Activated naive CD4-positive, alpha-beta T cell treated with anti-CD3 and anti-CD28 coated beads for 36 hours (primary cell): ENCODE measurements around the gene CD84. TPM values are rescaled to one million over a fixed set of nuclear protein-coding genes. Genes with fewer than 3 reads are reported as not detected.
A peak's percentile ranks its signal among the peaks of the same experiment; 100 is the strongest.

Experiments used
- CTCF ChIA-PET: fragments of 350-600 bp; sonication (Branson Sonifier 250); formaldehyde crosslinking; loops from one replicate; lab custom pipeline; 2021; ENCODE audit warnings: antibody characterized with exemption; lab: Charles Lee
- DNase-seq: peaks from one replicate; pipeline ENCODE4 v3.0.0-alpha.2; 2020
- H3K27ac Mint-ChIP-seq: one replicate; pipeline ENCODE4 v1.8.0; 2021; ENCODE audit warnings: mild to moderate bottlenecking, mixed read lengths
- H3K27me3 Mint-ChIP-seq: one replicate; pipeline ENCODE4 v1.8.0; 2021; ENCODE audit warnings: low read depth, mixed read lengths
- H3K36me3 Mint-ChIP-seq: one replicate; pipeline ENCODE4 v1.8.0; 2021; ENCODE audit warnings: low read depth, mixed read lengths
- H3K4me1 Mint-ChIP-seq: one replicate; pipeline ENCODE4 v1.8.0; 2021; ENCODE audit warnings: low read depth, mixed read lengths
- H3K4me3 Mint-ChIP-seq: one replicate; pipeline ENCODE4 v1.8.0; 2021; ENCODE audit warnings: mild to moderate bottlenecking, moderate library complexity, mixed read lengths
- H3K9me3 Mint-ChIP-seq: one replicate; pipeline ENCODE4 v1.8.0; 2021; ENCODE audit warnings: mixed read lengths
- intact Hi-C: fragments of 100-400 bp; cut with micrococcal nuclease; formaldehyde crosslinking; loops from one replicate; pipeline ENCODE4 v1.15.1; 2023
- total RNA-seq, 2 experiments: library from RNA; stranded (reverse); gene quantifications; one replicate each; pipeline ENCODE4 v1.2.3, GENCODE V29; 2021

CD84 gene
- total RNA-seq, 2 experiments from 2014 or later, result 8.6 to 9.2 TPM

- peaks cover 47% of the 10 kb centered on the region for H3K36me3 Mint-ChIP-seq
- peak overlapping the region; percentile 82 for H3K27ac Mint-ChIP-seq
- CTCF ChIA-PET, result interaction anchor here (1.1 to 6.8 kb wide), 11 partner anchors 12 to 232 kb away, joined by 3 to 87 read pairs (median 6); no protein-coding TSS in a partner anchor
- H3K9me3 Mint-ChIP-seq, result peaks cover 4% of the 10 kb centered on the region
- no peaks in the 10 kb centered on the region for H3K27me3 Mint-ChIP-seq
- H3K4me1 Mint-ChIP-seq, result peaks cover 56% of the 10 kb centered on the region
- H3K4me3 Mint-ChIP-seq, result no peak overlapping the region
- DNase-seq, result no peak
- intact Hi-C loops, result no loop called here
These were observed 29.6 kb upstream of the CD84 start for GRCh38 chr1:160608941-160609340.

DNA sequence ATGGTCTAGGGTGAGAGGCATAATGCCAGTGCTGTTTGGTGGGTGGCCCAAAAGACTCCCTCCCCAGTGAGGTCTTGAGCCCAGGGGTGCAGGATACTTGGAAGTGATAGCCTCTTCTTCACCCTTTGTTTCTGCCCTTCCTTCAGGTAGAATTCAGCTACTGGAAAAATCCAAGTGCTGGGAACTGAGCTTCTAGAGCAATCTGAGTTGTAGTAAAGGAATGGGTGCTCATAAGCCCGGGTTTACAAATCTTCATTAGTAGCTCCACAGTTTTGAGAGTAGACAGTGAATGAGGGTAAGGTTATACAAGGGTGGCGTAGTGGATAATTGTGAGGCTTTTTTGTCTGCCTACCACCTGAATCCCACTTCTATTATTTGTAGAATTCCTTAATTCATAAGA lies 29.2 kb upstream of the CD84 start:
- Mint-ChIP-seq H3K27me3 (no peaks in the 10 kb centered on the region), H3K9me3 (peaks cover 4% of the 10 kb centered on the region), H3K36me3 (peaks cover 43% of the 10 kb centered on the region), H3K27ac (peak overlapping the region; percentile 82), H3K4me3 (no peak overlapping the region), H3K4me1 (peaks cover 56% of the 10 kb centered on the region)
- CTCF ChIA-PET, result interaction anchor here (1.1 to 6.8 kb wide), 10 partner anchors 13 to 180 kb away, joined by 3 to 87 read pairs (median 6); no protein-coding TSS in a partner anchor
- DNase-seq, result no peak
- intact Hi-C loops, result no loop called here

- H3K36me3 Mint-ChIP-seq, result peaks cover 39% of the 10 kb centered on the region
- intact Hi-C loops, result no loop called here
- peak overlapping the region; percentile 82 for H3K27ac Mint-ChIP-seq
- H3K4me3 Mint-ChIP-seq, result no peak overlapping the region
- H3K27me3 Mint-ChIP-seq, result no peaks in the 10 kb centered on the region
- no peak for DNase-seq
- H3K4me1 Mint-ChIP-seq, result peaks cover 51% of the 10 kb centered on the region
- CTCF ChIA-PET, result interaction anchor here (1.1 to 6.8 kb wide), 9 partner anchors 13 to 179 kb away, joined by 3 to 87 read pairs (median 14); partner anchors contain the start of gene CD84
- peaks cover 5% of the 10 kb centered on the region for H3K9me3 Mint-ChIP-seq
These were observed 28.8 kb upstream of the CD84 start for GRCh38 chr1:160608057-160608456.

DNA sequence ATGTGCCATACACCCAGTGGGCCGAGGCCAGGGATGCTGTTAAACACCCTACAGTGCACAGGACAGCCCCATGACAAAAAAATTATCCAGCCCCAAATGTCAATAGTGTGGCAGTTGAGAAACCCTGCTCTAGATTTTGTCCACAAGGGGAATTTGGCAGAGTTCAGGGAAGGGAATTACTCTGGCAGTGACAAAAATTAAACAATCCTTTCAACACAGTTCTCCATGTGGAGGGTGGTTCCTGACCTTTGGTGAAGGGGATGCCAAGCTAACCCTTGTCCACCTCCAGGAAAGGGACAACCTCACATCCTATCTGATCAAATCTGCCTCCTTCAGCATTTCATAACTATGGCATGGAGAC lies 28.4 kb upstream of the CD84 start:
- no peaks in the 10 kb centered on the region for H3K27me3 Mint-ChIP-seq
- peaks cover 48% of the 10 kb centered on the region for H3K4me1 Mint-ChIP-seq
- peaks cover 8% of the 10 kb centered on the region for H3K9me3 Mint-ChIP-seq
- H3K36me3 Mint-ChIP-seq, result peaks cover 38% of the 10 kb centered on the region
- peak overlapping the region; percentile 82 for H3K27ac Mint-ChIP-seq
- intact Hi-C loops, result loop anchor here (1.0 to 2.0 kb wide), 8 partner anchors 29 to 507 kb away; partner anchors contain the start of genes CD84, COPA and NCSTN
- CTCF ChIA-PET, result interaction anchor here (0.9 to 6.8 kb wide), 16 partner anchors 13 to 243 kb away, joined by 3 to 87 read pairs (median 6); partner anchors contain the start of gene CD84
- no peak for DNase-seq
- no peak overlapping the region for H3K4me3 Mint-ChIP-seq

DNA sequence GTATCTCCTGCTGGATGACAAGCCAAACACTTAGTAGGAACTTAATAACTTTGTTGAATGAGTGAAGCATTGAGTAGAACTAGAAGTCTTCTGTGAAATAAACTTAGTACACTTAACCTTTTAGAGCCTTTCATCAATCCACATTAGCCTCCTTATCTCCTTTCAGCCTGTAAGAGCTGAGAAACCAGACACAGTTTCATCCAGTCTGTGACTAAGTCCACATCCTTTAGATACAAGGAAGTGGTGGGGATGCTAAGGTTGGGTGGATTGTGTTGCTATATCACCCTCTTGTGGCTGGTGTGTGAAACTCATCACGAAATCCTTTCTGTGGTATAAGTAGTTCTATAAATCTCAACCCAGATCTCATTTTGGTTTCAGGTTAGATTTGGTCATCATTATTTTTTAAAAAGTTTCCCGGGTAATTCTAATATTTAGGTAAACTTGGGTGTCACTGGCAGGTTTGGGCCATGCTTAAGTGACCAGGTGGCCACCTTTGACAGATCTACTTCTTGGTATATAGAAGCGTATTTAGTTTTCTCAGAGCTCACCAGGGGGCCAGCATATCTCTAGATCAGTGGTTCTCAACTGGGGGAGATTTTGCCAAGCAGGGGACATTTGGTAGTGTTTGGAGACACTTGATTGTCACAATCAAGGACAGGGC lies 27.8 kb upstream of the CD84 start:
- CTCF ChIA-PET, result interaction anchor here (0.6 to 6.8 kb wide), 31 partner anchors 10 to 243 kb away, joined by 3 to 87 read pairs (median 5); partner anchors contain the start of genes CD84 and SLAMF6
- intact Hi-C loops, result loop anchor here (1.0 to 2.0 kb wide), 8 partner anchors 28 to 506 kb away; partner anchors contain the start of genes CD84, COPA and NCSTN
- Mint-ChIP-seq H3K27me3 (no peaks in the 10 kb centered on the region), H3K27ac (peak overlapping the region; percentile 82), H3K9me3 (peaks cover 9% of the 10 kb centered on the region), H3K36me3 (peaks cover 34% of the 10 kb centered on the region), H3K4me1 (peaks cover 48% of the 10 kb centered on the region), H3K4me3 (no peak overlapping the region)
- DNase-seq, result peak; percentile 81

DNA sequence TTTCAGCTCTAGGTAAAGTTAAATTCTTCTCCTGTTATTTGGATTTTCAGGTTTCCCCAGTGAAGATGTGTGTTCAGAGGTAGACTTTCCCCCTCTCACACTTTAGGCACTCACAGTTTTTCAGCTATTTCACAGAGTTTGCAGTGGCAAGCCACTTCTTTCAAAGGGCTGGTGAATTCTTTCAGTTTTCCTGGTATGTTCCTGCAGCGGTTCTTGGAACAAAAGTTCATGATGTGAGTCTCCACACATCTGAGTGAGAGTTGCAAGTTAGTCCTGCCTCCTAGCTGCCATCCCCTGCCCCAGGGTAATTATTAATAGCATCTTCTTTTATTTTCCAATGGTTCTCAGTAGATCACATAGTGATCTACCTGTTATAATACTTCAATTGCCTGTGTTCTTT lies 27.3 kb upstream of the CD84 start:
- Mint-ChIP-seq H3K4me3 (no peak overlapping the region), H3K36me3 (peaks cover 37% of the 10 kb centered on the region), H3K9me3 (peaks cover 14% of the 10 kb centered on the region), H3K27ac (peak overlapping the region; percentile 82), H3K4me1 (peaks cover 48% of the 10 kb centered on the region), H3K27me3 (no peaks in the 10 kb centered on the region)
- CTCF ChIA-PET, result interaction anchor here (0.6 to 6.8 kb wide), 36 partner anchors 9 to 494 kb away, joined by 3 to 87 read pairs (median 5); partner anchors contain the start of genes CD84 and SLAMF6
- DNase-seq, result no peak
- intact Hi-C loops, result loop anchor here (1.0 to 2.0 kb wide), 8 partner anchors 28 to 506 kb away; partner anchors contain the start of genes CD84, COPA and NCSTN

DNA sequence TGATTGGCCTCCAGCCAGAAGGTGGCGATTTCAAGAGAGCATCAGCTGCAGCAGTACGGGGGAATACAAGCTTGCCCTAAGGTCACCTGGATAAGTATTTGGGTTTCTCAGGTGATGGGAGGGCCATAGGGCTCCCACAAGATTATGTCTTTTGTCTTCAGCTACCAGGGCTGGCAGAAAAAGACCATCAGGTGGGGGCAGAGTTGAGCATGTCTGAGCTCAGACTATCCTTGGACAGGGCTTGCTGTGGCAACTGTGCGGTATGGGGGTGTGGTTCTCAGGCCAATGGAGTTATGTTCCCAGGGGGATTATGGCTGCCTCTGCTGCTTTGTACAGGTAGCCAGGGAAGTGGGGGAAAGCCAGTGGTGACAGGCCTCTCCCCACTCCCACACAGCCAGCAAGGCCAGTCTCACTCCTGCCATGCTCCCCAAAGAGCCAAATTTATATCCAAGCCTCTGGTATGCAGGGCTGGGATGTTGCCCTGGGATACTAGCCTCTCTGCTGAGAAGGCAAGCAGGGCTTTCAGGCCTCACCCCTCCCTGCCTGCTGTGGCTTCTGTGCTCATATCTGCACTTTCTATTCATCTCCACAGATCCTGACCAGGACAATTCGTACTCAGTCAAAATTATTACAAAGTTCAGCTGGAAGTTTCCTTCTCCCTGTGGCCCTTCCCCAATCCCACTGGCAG lies 26.6 kb upstream of the CD84 start:
- peaks cover 19% of the 10 kb centered on the region for H3K9me3 Mint-ChIP-seq
- peak overlapping the region; percentile 82 for H3K27ac Mint-ChIP-seq
- intact Hi-C loops, result loop anchor here (2.0 kb wide), 2 partner anchors 27 to 505 kb away; partner anchors contain the start of gene CD84
- peaks cover 44% of the 10 kb centered on the region for H3K4me1 Mint-ChIP-seq
- CTCF ChIA-PET, result interaction anchor here (0.6 to 6.8 kb wide), 31 partner anchors 8 to 493 kb away, joined by 3 to 87 read pairs (median 5); partner anchors contain the start of genes CD84 and SLAMF6
- H3K36me3 Mint-ChIP-seq, result peaks cover 36% of the 10 kb centered on the region
- H3K27me3 Mint-ChIP-seq, result no peaks in the 10 kb centered on the region
- DNase-seq, result no peak
- no peak overlapping the region for H3K4me3 Mint-ChIP-seq

DNA sequence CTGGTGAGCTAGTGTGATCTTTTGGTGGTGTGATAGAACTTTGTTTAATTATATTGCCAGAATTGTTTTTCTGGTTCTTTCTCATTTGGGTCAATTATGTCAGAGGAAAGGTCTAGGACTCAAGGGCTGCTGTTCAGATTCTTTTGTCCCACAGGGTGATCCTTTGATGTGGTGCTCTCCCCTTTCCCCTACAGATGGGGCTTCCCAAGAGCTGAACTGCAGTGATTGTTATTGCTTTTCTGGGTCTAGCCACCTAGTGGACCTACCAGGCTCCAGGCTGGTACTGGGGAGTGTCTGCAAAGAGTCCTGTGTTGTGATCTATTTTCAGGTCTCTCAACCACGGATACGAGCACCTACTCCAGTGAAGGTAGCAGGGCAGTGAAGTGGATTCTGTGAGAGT lies 25.9 kb upstream of the CD84 start:
- peak; percentile 51 for DNase-seq
- CTCF ChIA-PET, result interaction anchor here (0.6 to 6.8 kb wide), 22 partner anchors 9 to 286 kb away, joined by 3 to 87 read pairs (median 5); partner anchors contain the start of genes CD84 and SLAMF6
- Mint-ChIP-seq H3K27ac (peak overlapping the region; percentile 82), H3K4me1 (peaks cover 37% of the 10 kb centered on the region), H3K9me3 (peaks cover 19% of the 10 kb centered on the region), H3K4me3 (no peak overlapping the region), H3K36me3 (peaks cover 29% of the 10 kb centered on the region), H3K27me3 (no peaks in the 10 kb centered on the region)
- intact Hi-C loops, result no loop called here

DNA sequence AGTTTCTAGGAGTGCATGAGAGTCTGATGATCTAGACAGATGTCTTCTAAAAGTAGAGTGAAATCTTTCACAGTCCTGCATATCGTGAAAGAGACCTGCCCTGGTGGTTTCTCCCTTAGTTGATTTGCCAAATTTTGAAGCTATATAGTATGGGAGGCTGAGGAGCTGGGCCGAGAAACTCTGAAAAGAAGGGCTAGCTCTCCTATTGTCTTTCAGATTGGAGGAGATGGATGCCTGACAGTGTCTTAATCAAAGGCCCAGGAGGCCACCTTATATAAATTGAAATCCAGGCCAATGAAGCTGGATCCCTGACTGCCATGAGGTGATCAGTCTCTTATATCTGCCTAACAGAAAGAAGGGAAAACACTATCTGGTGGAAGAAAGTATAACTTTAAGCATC lies 18.4 kb upstream of the CD84 start:
- CTCF ChIA-PET, result interaction anchor here (1.0 to 2.0 kb wide), 7 partner anchors 9 to 168 kb away, joined by 3 to 8 read pairs (median 4); no protein-coding TSS in a partner anchor

GRCh38 chr1:160597051-160597450 lies 17.8 kb upstream of the CD84 start:
- Mint-ChIP-seq H3K4me3 (no peak overlapping the region), H3K9me3 (peaks cover 25% of the 10 kb centered on the region), H3K27ac (no peak overlapping the region), H3K27me3 (no peaks in the 10 kb centered on the region), H3K36me3 (peaks cover 17% of the 10 kb centered on the region), H3K4me1 (no peaks in the 10 kb centered on the region)
- intact Hi-C loops, result no loop called here
- DNase-seq, result no peak
- CTCF ChIA-PET, result interaction anchor here (0.6 to 2.0 kb wide), 6 partner anchors 9 to 200 kb away, joined by 3 to 8 read pairs (median 4); no protein-coding TSS in a partner anchor

More for the DNA sequence above, 18.4 kb upstream of the CD84 start:
- H3K27me3 Mint-ChIP-seq, result no peaks in the 10 kb centered on the region
- H3K4me1 Mint-ChIP-seq, result no peaks in the 10 kb centered on the region
- no peak overlapping the region for H3K4me3 Mint-ChIP-seq
- DNase-seq, result no peak
- no peak overlapping the region for H3K27ac Mint-ChIP-seq
- H3K36me3 Mint-ChIP-seq, result peaks cover 17% of the 10 kb centered on the region
- H3K9me3 Mint-ChIP-seq, result peaks cover 25% of the 10 kb centered on the region
- intact Hi-C loops, result no loop called here

DNA sequence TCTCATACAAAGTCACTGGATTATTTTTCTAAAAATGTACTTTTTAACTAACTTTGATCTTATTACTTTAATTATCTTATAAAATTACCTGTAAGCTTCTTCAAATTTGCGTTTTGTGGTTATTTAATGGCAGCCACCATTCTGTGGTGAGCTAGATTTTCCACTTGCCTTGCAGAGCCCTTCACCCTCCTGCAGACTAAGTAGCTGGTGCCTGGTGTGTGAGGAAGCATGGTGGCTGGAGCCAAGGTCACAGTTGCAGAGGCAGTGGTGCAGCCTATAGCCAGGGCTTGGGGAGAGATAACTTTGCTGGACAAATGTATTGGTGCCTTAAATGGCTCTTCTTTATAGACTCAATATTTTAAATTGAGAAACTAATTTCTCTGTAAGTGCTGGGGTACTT lies 11.2 kb upstream of the CD84 start:
- Mint-ChIP-seq H3K4me3 (no peak overlapping the region), H3K27me3 (no peaks in the 10 kb centered on the region), H3K9me3 (peaks cover 16% of the 10 kb centered on the region), H3K27ac (no peak overlapping the region), H3K4me1 (peaks cover 9% of the 10 kb centered on the region), H3K36me3 (peaks cover 10% of the 10 kb centered on the region)
- intact Hi-C loops, result no loop called here
- CTCF ChIA-PET, result interaction anchor here (0.6 to 1.3 kb wide), 3 partner anchors 16 to 72 kb away, joined by 4 to 5 read pairs (median 4); no protein-coding TSS in a partner anchor
- no peak for DNase-seq
